ENCODE measurements around the gene CITED1.
A peak's percentile ranks its signal among the peaks of the same experiment; 100 is the strongest.

CITED1 gene

GRCh38 chrX:72269671-72270251 is 36.0 kb downstream of the CITED1 start:
- H3K4me1 ChIP-seq (ENCODE audit: control insufficient read depth, insufficient read depth, low read length, poor library complexity, severe bottlenecking) = peaks cover 17% of the 10 kb centered on the region
- H3K4me3 ChIP-seq (ENCODE audit: extremely low read depth, insufficient read depth, low read length, poor library complexity, severe bottlenecking) = no peak overlapping the region

GRCh38 chrX:72268597-72269365 is 36.9 kb downstream of the CITED1 start:
- Histone ChIP-seq H3K4me1 (ENCODE audit: control insufficient read depth, insufficient read depth, low read length, poor library complexity, severe bottlenecking) (peaks cover 17% of the 10 kb centered on the region), H3K4me3 (ENCODE audit: extremely low read depth, insufficient read depth, low read length, poor library complexity, severe bottlenecking) (no peak overlapping the region), H3K36me3 (ENCODE audit: control insufficient read depth, insufficient read depth, low read length) (peaks cover 63% of the 10 kb centered on the region), H3K27ac (ENCODE audit: low read depth, low read length, severe bottlenecking) (peak overlapping the region; percentile 13), H3K9me3 (ENCODE audit: control insufficient read depth, low read length) (no peaks in the 10 kb centered on the region)
- WGBS, 2 experiments (ENCODE audit: insufficient coverage in 2 of 2) = 88 to 100% methylated on average over 1 of the region's 2 CpGs

More at GRCh38 chrX:72269671-72270251, 36.0 kb downstream of the CITED1 start:
- 33 to 45% methylated on average over 1 to 2 of the region's 3 CpGs for WGBS, 2 experiments (ENCODE audit: insufficient coverage in 2 of 2)
- peak overlapping the region; percentile 49 for H3K27ac ChIP-seq (ENCODE audit: low read depth, low read length, severe bottlenecking)
- H3K9me3 ChIP-seq (ENCODE audit: control insufficient read depth, low read length) = no peaks in the 10 kb centered on the region
- peaks cover 73% of the 10 kb centered on the region for H3K36me3 ChIP-seq (ENCODE audit: control insufficient read depth, insufficient read depth, low read length)

DNA sequence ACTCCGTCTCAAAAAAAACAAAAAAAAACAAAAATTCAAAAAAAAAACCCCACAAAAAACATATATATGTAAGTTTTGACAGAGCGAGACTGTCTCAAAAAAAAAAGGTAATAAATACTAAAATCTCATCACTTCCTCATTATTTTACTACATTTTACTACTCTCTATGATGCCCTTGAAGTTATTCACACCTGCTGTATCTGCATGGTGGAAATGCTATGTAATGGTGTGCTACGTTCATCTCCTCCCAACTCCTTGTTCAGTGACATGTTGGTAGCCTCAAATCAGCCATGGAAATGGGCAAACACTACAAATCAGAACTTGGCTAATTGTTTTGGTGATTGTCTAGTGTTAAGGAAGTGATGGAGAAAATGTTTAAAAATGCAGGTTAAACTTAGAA is 40.5 kb downstream of the CITED1 start:
- H3K9me3 ChIP-seq (ENCODE audit: control insufficient read depth, low read length) = no peaks in the 10 kb centered on the region
- H3K4me3 ChIP-seq (ENCODE audit: extremely low read depth, insufficient read depth, low read length, poor library complexity, severe bottlenecking) = no peak overlapping the region
- peaks cover 12% of the 10 kb centered on the region for H3K4me1 ChIP-seq (ENCODE audit: control insufficient read depth, insufficient read depth, low read length, poor library complexity, severe bottlenecking)
- H3K36me3 ChIP-seq (ENCODE audit: control insufficient read depth, insufficient read depth, low read length) = peaks cover 32% of the 10 kb centered on the region
- no peak overlapping the region for H3K27ac ChIP-seq (ENCODE audit: low read depth, low read length, severe bottlenecking)
- WGBS, 2 experiments (ENCODE audit: insufficient coverage in 2 of 2) = no CpG with 5 or more reads among the region's 3 CpGs

- Histone ChIP-seq H3K4me3 (ENCODE audit: extremely low read depth, insufficient read depth, low read length, poor library complexity, severe bottlenecking) (no peak overlapping the region), H3K36me3 (ENCODE audit: control insufficient read depth, insufficient read depth, low read length) (peaks cover 3% of the 10 kb centered on the region), H3K9me3 (ENCODE audit: control insufficient read depth, low read length) (no peaks in the 10 kb centered on the region), H3K4me1 (ENCODE audit: control insufficient read depth, insufficient read depth, low read length, poor library complexity, severe bottlenecking) (peaks cover 4% of the 10 kb centered on the region), H3K27ac (ENCODE audit: low read depth, low read length, severe bottlenecking) (no peak overlapping the region)
- WGBS, 2 experiments (ENCODE audit: insufficient coverage in 2 of 2) = 92 to 100% methylated on average over 1 to 4 of the region's 7 CpGs
These were observed 43.6 kb downstream of the CITED1 start for GRCh38 chrX:72262077-72262476.

- no peaks in the 10 kb centered on the region for H3K36me3 ChIP-seq (ENCODE audit: control insufficient read depth, insufficient read depth, low read length)
- 80 to 93% methylated on average over 2 to 3 of the region's 4 CpGs for WGBS, 2 experiments (ENCODE audit: insufficient coverage in 2 of 2)
- no peak overlapping the region for H3K4me3 ChIP-seq (ENCODE audit: extremely low read depth, insufficient read depth, low read length, poor library complexity, severe bottlenecking)
- no peaks in the 10 kb centered on the region for H3K9me3 ChIP-seq (ENCODE audit: control insufficient read depth, low read length)
- peaks cover 4% of the 10 kb centered on the region for H3K4me1 ChIP-seq (ENCODE audit: control insufficient read depth, insufficient read depth, low read length, poor library complexity, severe bottlenecking)
- H3K27ac ChIP-seq (ENCODE audit: low read depth, low read length, severe bottlenecking) = no peak overlapping the region
These were observed 45.3 kb downstream of the CITED1 start for GRCh38 chrX:72260448-72260847.

DNA sequence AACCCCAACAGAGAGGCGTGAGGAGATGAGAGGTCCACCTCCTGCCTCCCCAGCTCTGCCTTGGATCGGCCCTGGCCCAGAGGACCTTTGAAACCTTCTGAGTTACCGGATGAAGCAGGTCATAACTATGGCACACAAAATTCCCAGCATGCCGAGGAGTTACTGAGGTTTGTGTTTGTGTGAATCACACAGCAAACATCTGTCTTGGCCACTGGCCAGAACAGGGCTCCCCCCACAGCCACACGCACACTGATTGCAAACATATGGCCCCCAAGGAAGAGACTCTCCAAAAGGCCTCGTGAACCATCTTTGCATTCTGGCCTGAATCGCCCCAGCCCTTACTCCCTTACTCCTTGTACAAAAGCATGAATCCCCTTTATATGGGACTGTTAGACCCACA is 47.5 kb downstream of the CITED1 start:
- peaks cover 4% of the 10 kb centered on the region for H3K4me1 ChIP-seq (ENCODE audit: control insufficient read depth, insufficient read depth, low read length, poor library complexity, severe bottlenecking)
- no peak overlapping the region for H3K4me3 ChIP-seq (ENCODE audit: extremely low read depth, insufficient read depth, low read length, poor library complexity, severe bottlenecking)
- H3K9me3 ChIP-seq (ENCODE audit: control insufficient read depth, low read length) = no peaks in the 10 kb centered on the region
- no peak overlapping the region for H3K27ac ChIP-seq (ENCODE audit: low read depth, low read length, severe bottlenecking)
- no CpG with 5 or more reads among the region's 7 CpGs for WGBS, 2 experiments (ENCODE audit: insufficient coverage in 2 of 2)
- no peaks in the 10 kb centered on the region for H3K36me3 ChIP-seq (ENCODE audit: control insufficient read depth, insufficient read depth, low read length)

DNA sequence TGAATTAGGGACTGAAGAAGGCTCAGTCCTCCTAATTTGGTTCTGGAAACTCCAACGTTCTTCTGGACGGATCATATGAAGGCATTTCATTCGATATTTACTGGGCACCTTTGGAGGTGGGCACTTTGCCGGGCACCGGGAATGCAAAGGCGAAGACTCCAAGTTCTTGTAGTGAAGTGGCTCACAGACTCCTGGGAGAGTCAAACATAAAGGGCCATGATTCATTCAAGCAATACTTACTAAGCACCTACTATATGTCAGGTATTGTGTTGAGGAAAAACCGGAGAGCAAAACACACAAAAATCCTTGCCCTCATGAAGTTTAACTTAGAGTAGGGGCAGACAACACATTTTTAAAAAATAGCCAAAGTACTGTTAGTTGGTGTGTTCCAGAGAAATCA is 49.9 kb downstream of the CITED1 start:
- no peak overlapping the region for H3K27ac ChIP-seq (ENCODE audit: low read depth, low read length, severe bottlenecking)
- WGBS, 2 experiments (ENCODE audit: insufficient coverage in 2 of 2) = no CpG with 5 or more reads among the region's 7 CpGs
- no peaks in the 10 kb centered on the region for H3K36me3 ChIP-seq (ENCODE audit: control insufficient read depth, insufficient read depth, low read length)
- H3K4me1 ChIP-seq (ENCODE audit: control insufficient read depth, insufficient read depth, low read length, poor library complexity, severe bottlenecking) = no peaks in the 10 kb centered on the region
- H3K4me3 ChIP-seq (ENCODE audit: extremely low read depth, insufficient read depth, low read length, poor library complexity, severe bottlenecking) = no peak overlapping the region
- H3K9me3 ChIP-seq (ENCODE audit: control insufficient read depth, low read length) = no peaks in the 10 kb centered on the region

GRCh38 chrX:72255445-72255844 is 50.3 kb downstream of the CITED1 start:
- 39 to 41% methylated on average over 3 to 5 of the region's 24 CpGs for WGBS, 2 experiments (ENCODE audit: insufficient coverage in 2 of 2)
- H3K4me1 ChIP-seq (ENCODE audit: control insufficient read depth, insufficient read depth, low read length, poor library complexity, severe bottlenecking) = no peaks in the 10 kb centered on the region
- no peak overlapping the region for H3K27ac ChIP-seq (ENCODE audit: low read depth, low read length, severe bottlenecking)
- no peak overlapping the region for H3K4me3 ChIP-seq (ENCODE audit: extremely low read depth, insufficient read depth, low read length, poor library complexity, severe bottlenecking)
- H3K9me3 ChIP-seq (ENCODE audit: control insufficient read depth, low read length) = no peaks in the 10 kb centered on the region
- no peaks in the 10 kb centered on the region for H3K36me3 ChIP-seq (ENCODE audit: control insufficient read depth, insufficient read depth, low read length)

GRCh38 chrX:72254816-72255215 is 50.9 kb downstream of the CITED1 start:
- Histone ChIP-seq H3K27ac (ENCODE audit: low read depth, low read length, severe bottlenecking) (no peak overlapping the region), H3K36me3 (ENCODE audit: control insufficient read depth, insufficient read depth, low read length) (no peaks in the 10 kb centered on the region)
- 11 to 40% methylated on average over 1 to 7 of the region's 17 CpGs for WGBS, 2 experiments (ENCODE audit: insufficient coverage in 2 of 2)

DNA sequence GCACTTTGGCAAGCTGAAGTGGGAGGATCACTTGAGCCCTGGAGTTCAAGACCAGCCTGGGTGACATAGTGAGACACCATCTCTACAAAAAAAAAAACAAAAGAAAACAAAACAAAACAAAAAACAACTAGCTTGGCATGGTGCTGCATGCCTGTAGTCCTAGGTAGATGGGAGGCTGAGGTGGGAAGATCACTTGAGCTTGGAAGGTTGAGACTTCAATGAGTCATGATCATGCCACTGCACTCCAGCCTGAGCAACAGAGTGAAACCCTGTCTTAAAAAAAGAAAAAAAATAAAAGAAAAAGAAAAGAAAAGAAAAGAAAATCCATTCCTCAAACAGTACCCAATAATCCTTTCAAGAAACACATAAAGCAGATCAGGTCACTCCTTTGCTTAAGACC is 52.0 kb downstream of the CITED1 start:
- no peak overlapping the region for H3K27ac ChIP-seq (ENCODE audit: low read depth, low read length, severe bottlenecking)

More at GRCh38 chrX:72254816-72255215, 50.9 kb downstream of the CITED1 start:
- no peaks in the 10 kb centered on the region for H3K4me1 ChIP-seq (ENCODE audit: control insufficient read depth, insufficient read depth, low read length, poor library complexity, severe bottlenecking)
- H3K4me3 ChIP-seq (ENCODE audit: extremely low read depth, insufficient read depth, low read length, poor library complexity, severe bottlenecking) = no peak overlapping the region
- no peaks in the 10 kb centered on the region for H3K9me3 ChIP-seq (ENCODE audit: control insufficient read depth, low read length)

More for the DNA sequence above, 52.0 kb downstream of the CITED1 start:
- no peaks in the 10 kb centered on the region for H3K4me1 ChIP-seq (ENCODE audit: control insufficient read depth, insufficient read depth, low read length, poor library complexity, severe bottlenecking)
- H3K9me3 ChIP-seq (ENCODE audit: control insufficient read depth, low read length) = no peaks in the 10 kb centered on the region
- H3K4me3 ChIP-seq (ENCODE audit: extremely low read depth, insufficient read depth, low read length, poor library complexity, severe bottlenecking) = no peak overlapping the region
- no peaks in the 10 kb centered on the region for H3K36me3 ChIP-seq (ENCODE audit: control insufficient read depth, insufficient read depth, low read length)

Measured in mesodermal cell (in vitro differentiated cells).